H9 (cell line): ENCODE measurements around the gene NTF4. TPM values are rescaled to one million over a fixed set of nuclear protein-coding genes. Genes with fewer than 3 reads are reported as not detected.
A peak's percentile ranks its signal among the peaks of the same experiment; 100 is the strongest.

ENCODE experiments used
- DNase-seq: peaks from one replicate; pipeline ENCODE4 v3.0.0-alpha.2; 2017
- H2AFZ ChIP-seq: one replicate; pipeline ENCODE4 v1.6.1; 2013; ENCODE audit warnings: mild to moderate bottlenecking, low read length, control low read depth, moderate library complexity
- H2AK5ac ChIP-seq: 2 replicates; pipeline ENCODE4 v1.6.1; 2013; ENCODE audit warnings: low read length, control low read depth, mixed read lengths; ENCODE audit not compliant: insufficient read length
- H2BK120ac ChIP-seq: one replicate; pipeline ENCODE4 v1.6.1; 2013; ENCODE audit warnings: low read depth, mild to moderate bottlenecking, low read length, control low read depth, inconsistent platforms; ENCODE audit not compliant: poor library complexity, severe bottlenecking
- H2BK12ac ChIP-seq: 2 replicates; pipeline ENCODE4 v1.6.1; 2013; ENCODE audit warnings: low read length, control low read depth, mixed read lengths, low read depth; ENCODE audit not compliant: insufficient read length
- H2BK15ac ChIP-seq: 2 replicates; pipeline ENCODE4 v1.6.1; 2013; ENCODE audit warnings: low read depth, low read length, control low read depth
- H2BK20ac ChIP-seq: one replicate; pipeline ENCODE4 v1.6.1; 2013; ENCODE audit warnings: low read depth, mild to moderate bottlenecking, low read length, control low read depth, inconsistent platforms; ENCODE audit not compliant: poor library complexity, severe bottlenecking
- H2BK5ac ChIP-seq: 2 replicates; pipeline ENCODE4 v1.6.1; 2013; ENCODE audit warnings: low read length, control low read depth, mixed read lengths; ENCODE audit not compliant: insufficient read length
- H3K14ac ChIP-seq: 2 replicates; pipeline ENCODE4 v1.6.1; 2013; ENCODE audit warnings: low read length, control low read depth; ENCODE audit not compliant: insufficient read depth
- H3K18ac ChIP-seq: 2 replicates; pipeline ENCODE4 v1.6.1; 2013; ENCODE audit warnings: low read depth, mild to moderate bottlenecking, mixed read lengths, low read length, control low read depth; ENCODE audit not compliant: insufficient read length
- H3K23ac ChIP-seq: 2 replicates; pipeline ENCODE4 v1.6.1; 2013; ENCODE audit warnings: low read length, control low read depth, mixed read lengths, low read depth; ENCODE audit not compliant: insufficient read length
- H3K23me2 ChIP-seq: 2 replicates; pipeline ENCODE4 v1.6.1; 2013; ENCODE audit warnings: low read depth, mild to moderate bottlenecking, mixed read lengths, low read length, control low read depth; ENCODE audit not compliant: insufficient read length, poor library complexity, severe bottlenecking
- H3K27ac ChIP-seq: 2 replicates; pipeline ENCODE4 v1.5.1; 2013; ENCODE audit warnings: low read length, control low read depth, mixed read lengths, low read depth; ENCODE audit not compliant: insufficient read length
- H3K27me3 ChIP-seq: 2 replicates; pipeline ENCODE4 v1.6.1; 2013; ENCODE audit warnings: low read length, control low read depth, inconsistent platforms; ENCODE audit not compliant: insufficient read depth
- H3K4ac ChIP-seq: 2 replicates; pipeline ENCODE4 v1.6.1; 2013; ENCODE audit warnings: low read depth, mild to moderate bottlenecking, control low read depth, inconsistent platforms, low read length, moderate library complexity
- H3K4me1 ChIP-seq: 2 replicates; pipeline ENCODE4 v1.6.1; 2013; ENCODE audit warnings: low read length, control low read depth, inconsistent platforms; ENCODE audit not compliant: insufficient read depth
- H3K4me2 ChIP-seq: 2 replicates; pipeline ENCODE4 v1.6.1; 2013; ENCODE audit warnings: low read length, control low read depth, mixed read lengths; ENCODE audit not compliant: insufficient read length, insufficient read depth
- H3K56ac ChIP-seq: 2 replicates; pipeline ENCODE4 v1.6.1; 2013; ENCODE audit warnings: low read depth, mild to moderate bottlenecking, mixed read lengths, low read length, control low read depth; ENCODE audit not compliant: insufficient read length
- H3K79me1 ChIP-seq: 2 replicates; pipeline ENCODE4 v1.6.1; 2013; ENCODE audit warnings: low read depth, mild to moderate bottlenecking, moderate library complexity, low read length, control low read depth, inconsistent platforms; ENCODE audit not compliant: insufficient read depth, poor library complexity, severe bottlenecking
- H3K79me2 ChIP-seq: 2 replicates; pipeline ENCODE4 v1.6.1; 2013; ENCODE audit warnings: low read length, control low read depth, inconsistent platforms; ENCODE audit not compliant: insufficient read depth
- H3K9ac ChIP-seq: 2 replicates; pipeline ENCODE4 v1.6.1; 2013; ENCODE audit warnings: low read length, control low read depth, mixed read lengths; ENCODE audit not compliant: insufficient read length; ENCODE audit errors: extremely low read depth
- H3K9me3 ChIP-seq: one replicate; pipeline ENCODE4 v1.6.1; 2013; ENCODE audit warnings: low read depth, low read length, inconsistent platforms; ENCODE audit not compliant: control insufficient read depth
- H3T11ph ChIP-seq: one replicate; pipeline ENCODE4 v1.6.1; 2013; ENCODE audit warnings: mild to moderate bottlenecking, low read length, control low read depth, inconsistent platforms
- H4K20me1 ChIP-seq: one replicate; pipeline ENCODE4 v1.6.1; 2013; ENCODE audit not compliant: control insufficient read depth, insufficient read length, insufficient read depth
- H4K5ac ChIP-seq: 2 replicates; pipeline ENCODE4 v1.6.1; 2013; ENCODE audit warnings: low read depth, mild to moderate bottlenecking, mixed read lengths, low read length, control low read depth; ENCODE audit not compliant: insufficient read length
- H4K8ac ChIP-seq: replicated peaks from 2 replicates; pipeline ENCODE4 v1.6.1; 2013; ENCODE audit warnings: low read length, control low read depth, mixed read lengths, low read depth; ENCODE audit not compliant: insufficient read length
- H4K91ac ChIP-seq: 2 replicates; pipeline ENCODE4 v1.6.1; 2013; ENCODE audit warnings: low read depth, mild to moderate bottlenecking, moderate library complexity, mixed read lengths, low read length, control low read depth; ENCODE audit not compliant: insufficient read length
- H3K27ac Mint-ChIP-seq, 3 experiments: 2 replicates in 2 of 3; 3 replicates in 1 of 3; pipeline ENCODE4 v1.8.0; 2020 to 2021; ENCODE audit warnings: mixed read lengths in 3 of 3, mild to moderate bottlenecking in 1 of 3, moderate library complexity in 1 of 3
- H3K27me3 Mint-ChIP-seq: 2 replicates; pipeline ENCODE4 v1.8.0; 2021; ENCODE audit warnings: low read depth, mild to moderate bottlenecking, moderate library complexity, mixed read lengths
- H3K36me3 Mint-ChIP-seq, 3 experiments: 2 replicates in 2 of 3; 3 replicates in 1 of 3; pipeline ENCODE4 v1.8.0; 2020 to 2021; ENCODE audit warnings: low read depth in 3 of 3, mixed read lengths in 3 of 3; ENCODE audit not compliant: insufficient read depth in 1 of 3
- H3K4me1 Mint-ChIP-seq, 2 experiments: 2 replicates each; pipeline ENCODE4 v1.8.0; 2020; ENCODE audit warnings: mixed read lengths in 2 of 2
- H3K4me3 Mint-ChIP-seq, 2 experiments: 2 replicates in 1 of 2; 3 replicates in 1 of 2; pipeline ENCODE4 v1.8.0; 2020 to 2021; ENCODE audit warnings: mild to moderate bottlenecking in 2 of 2, mixed read lengths in 2 of 2, moderate library complexity in 1 of 2
- H3K9me3 Mint-ChIP-seq, 2 experiments: 2 replicates in 1 of 2; 3 replicates in 1 of 2; pipeline ENCODE4 v1.8.0; 2020; ENCODE audit warnings: mild to moderate bottlenecking in 2 of 2, mixed read lengths in 2 of 2, moderate library complexity in 1 of 2
- WGBS: extraction: QIAGEN DNeasy Blood & Tissue Kit; methylation state at CpG from one replicate; pipeline ENCODE4 v1.1.7; 2013; ENCODE audit warnings: missing lambda C conversion rate, low lambda C conversion rate, mixed read lengths; ENCODE audit not compliant: insufficient read length; ENCODE audit errors: extremely low coverage; 5-methylcytosine and 5-hydroxymethylcytosine counted together
- total RNA-seq: library from RNA; stranded (reverse); gene quantifications from 2 replicates; pipeline ENCODE4 v1.2.1, GENCODE V29; 2021
- TF ChIP-seq, protein P1 (sequence below): fragments of 200-600 bp; sonication (generic); conservative IDR thresholded peaks from 3 replicates; pipeline ENCODE4 v1.8.0; 2021; ENCODE audit warnings: antibody characterized with exemption, mild to moderate bottlenecking

NTF4 gene
- total RNA-seq, 1 experiment from 2014 or later: 2.1 TPM

DNA sequence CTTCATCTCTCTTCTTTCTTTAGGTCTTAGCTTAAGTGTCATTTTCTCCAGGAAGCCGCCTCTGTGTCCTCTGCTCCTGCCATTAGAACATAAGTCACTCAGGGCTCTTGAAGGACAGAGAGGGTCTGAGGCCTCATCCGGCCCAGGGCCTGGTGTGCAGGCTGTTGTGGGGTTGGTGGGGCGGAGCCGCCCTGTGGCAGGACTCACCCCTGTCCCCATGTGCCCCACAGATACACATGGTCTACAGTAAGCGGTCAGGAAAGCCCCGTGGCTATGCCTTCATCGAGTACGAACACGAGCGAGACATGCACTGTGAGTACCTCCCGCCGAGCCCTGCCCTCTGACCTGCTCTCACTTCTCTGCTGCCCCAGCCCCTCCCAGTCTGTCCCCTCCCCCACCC lies 36.5 kb upstream of the NTF4 start:
- no peaks in the 10 kb centered on the region for H3K27me3 ChIP-seq
- no peak overlapping the region for H3T11ph ChIP-seq
- Mint-ChIP-seq H3K27ac (peak overlapping the region in 1 of 3 experiments; percentile 69; a peak in 1 of 7 replicates), H3K9me3 (no peaks in the 10 kb centered on the region), H3K4me1 (peaks cover 4 to 14% of the 10 kb centered on the region in 2 experiments; a peak in 2 of 4 replicates), H3K36me3 (peaks cover 49 to 84% (median 84%) of the 10 kb centered on the region in 3 experiments), H3K4me3 (no peak overlapping the region), H3K27me3 (no peaks in the 10 kb centered on the region; the same call in 1 of the 2 replicates)
- no peak overlapping the region for H3K9ac ChIP-seq
- H3K27ac ChIP-seq: no peak overlapping the region
- H3K79me2 ChIP-seq: no peaks in the 10 kb centered on the region
- H2AK5ac ChIP-seq: no peak overlapping the region
- no peak overlapping the region for H4K91ac ChIP-seq
- H3K79me1 ChIP-seq: no peaks in the 10 kb centered on the region
- no peak for DNase-seq
- no peak overlapping the region for H2BK20ac ChIP-seq
- H2BK15ac ChIP-seq: no peak overlapping the region
- H3K23me2 ChIP-seq: no peaks in the 10 kb centered on the region
- no peak overlapping the region for H3K14ac ChIP-seq
- no peak overlapping the region for H3K56ac ChIP-seq
- H4K20me1 ChIP-seq: no peaks in the 10 kb centered on the region
- TF ChIP-seq, protein P1, sequence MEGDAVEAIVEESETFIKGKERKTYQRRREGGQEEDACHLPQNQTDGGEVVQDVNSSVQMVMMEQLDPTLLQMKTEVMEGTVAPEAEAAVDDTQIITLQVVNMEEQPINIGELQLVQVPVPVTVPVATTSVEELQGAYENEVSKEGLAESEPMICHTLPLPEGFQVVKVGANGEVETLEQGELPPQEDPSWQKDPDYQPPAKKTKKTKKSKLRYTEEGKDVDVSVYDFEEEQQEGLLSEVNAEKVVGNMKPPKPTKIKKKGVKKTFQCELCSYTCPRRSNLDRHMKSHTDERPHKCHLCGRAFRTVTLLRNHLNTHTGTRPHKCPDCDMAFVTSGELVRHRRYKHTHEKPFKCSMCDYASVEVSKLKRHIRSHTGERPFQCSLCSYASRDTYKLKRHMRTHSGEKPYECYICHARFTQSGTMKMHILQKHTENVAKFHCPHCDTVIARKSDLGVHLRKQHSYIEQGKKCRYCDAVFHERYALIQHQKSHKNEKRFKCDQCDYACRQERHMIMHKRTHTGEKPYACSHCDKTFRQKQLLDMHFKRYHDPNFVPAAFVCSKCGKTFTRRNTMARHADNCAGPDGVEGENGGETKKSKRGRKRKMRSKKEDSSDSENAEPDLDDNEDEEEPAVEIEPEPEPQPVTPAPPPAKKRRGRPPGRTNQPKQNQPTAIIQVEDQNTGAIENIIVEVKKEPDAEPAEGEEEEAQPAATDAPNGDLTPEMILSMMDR: no peak
- H2BK5ac ChIP-seq: no peak overlapping the region
- no CpG with 5 or more reads among the region's 12 CpGs for WGBS
- H3K18ac ChIP-seq: no peak overlapping the region
- H2BK12ac ChIP-seq: no peak overlapping the region
- no peak overlapping the region for H4K8ac ChIP-seq
- no peak overlapping the region for H2AFZ ChIP-seq
- no peaks in the 10 kb centered on the region for H3K9me3 ChIP-seq
- H3K4me2 ChIP-seq: no peak overlapping the region
- no peak overlapping the region for H4K5ac ChIP-seq
- no peak overlapping the region for H3K23ac ChIP-seq
- H3K4ac ChIP-seq: no peak overlapping the region
- no peak overlapping the region for H2BK120ac ChIP-seq
- no peaks in the 10 kb centered on the region for H3K4me1 ChIP-seq
